Nephron progenitor cell (in vitro differentiated cells): ENCODE measurements around the gene CRYBG3.

Experiments used
- DNase-seq: peaks from one replicate; pipeline ENCODE4 v3.0.0; 2021
- H3K27ac Mint-ChIP-seq: 2 replicates; pipeline ENCODE4 v1.8.0; 2021; ENCODE audit warnings: mild to moderate bottlenecking, moderate library complexity, mixed read lengths
- H3K27me3 Mint-ChIP-seq: 2 replicates; pipeline ENCODE4 v1.8.0; 2021; ENCODE audit warnings: mild to moderate bottlenecking, low read depth, mixed read lengths; ENCODE audit not compliant: poor library complexity
- H3K36me3 Mint-ChIP-seq: 2 replicates; pipeline ENCODE4 v1.8.0; 2021; ENCODE audit warnings: low read depth, mixed read lengths
- H3K4me1 Mint-ChIP-seq: 2 replicates; pipeline ENCODE4 v1.8.0; 2021; ENCODE audit warnings: mixed read lengths
- H3K4me3 Mint-ChIP-seq: 2 replicates; pipeline ENCODE4 v1.8.0; 2021; ENCODE audit warnings: mild to moderate bottlenecking, moderate library complexity, mixed read lengths
- H3K9me3 Mint-ChIP-seq: 2 replicates; pipeline ENCODE4 v1.8.0; 2021; ENCODE audit warnings: mild to moderate bottlenecking, moderate library complexity, mixed read lengths
- CTCF ChIP-seq: fragments of 200-600 bp; sonication (generic); IDR thresholded peaks from 2 replicates; pipeline ENCODE4 v1.5.0; 2021; ENCODE audit warnings: antibody characterized with exemption

CRYBG3 gene

DNA sequence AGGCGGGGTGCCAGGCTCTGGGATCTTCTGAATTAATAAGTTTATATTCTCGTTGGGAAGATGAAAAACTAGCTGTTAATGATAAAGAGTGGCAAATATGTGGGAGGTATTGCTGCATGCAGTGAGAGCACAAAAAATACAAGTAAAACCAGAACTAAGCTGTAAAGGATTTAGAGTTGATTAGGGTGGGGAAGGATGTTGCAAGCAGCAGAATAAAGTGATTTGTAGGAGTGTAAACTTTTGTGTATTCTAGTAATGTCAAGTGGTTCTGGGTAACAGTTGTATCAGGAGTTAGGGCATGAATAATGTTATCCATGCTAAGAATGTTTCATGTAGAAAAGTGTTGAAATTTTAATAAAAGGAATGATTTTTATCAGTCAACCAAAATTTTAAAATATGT lies 18.1 kb downstream of the CRYBG3 start:
- no peaks in the 10 kb centered on the region for H3K9me3 Mint-ChIP-seq
- H3K4me3 Mint-ChIP-seq, result no peak overlapping the region
- H3K36me3 Mint-ChIP-seq, result no peaks in the 10 kb centered on the region
- peaks cover 2% of the 10 kb centered on the region for H3K27me3 Mint-ChIP-seq
- peaks cover 5% of the 10 kb centered on the region for H3K4me1 Mint-ChIP-seq
- peak overlapping the region; percentile 27 for H3K27ac Mint-ChIP-seq
- no peak for DNase-seq
- no peak for TF ChIP-seq CTCF

GRCh38 chr3:97841304-97841703 lies 19.5 kb downstream of the CRYBG3 start:
- Mint-ChIP-seq H3K4me3 (no peak overlapping the region), H3K9me3 (no peaks in the 10 kb centered on the region), H3K36me3 (no peaks in the 10 kb centered on the region), H3K27me3 (peaks cover 2% of the 10 kb centered on the region), H3K4me1 (peaks cover 5% of the 10 kb centered on the region), H3K27ac (no peak overlapping the region)
- DNase-seq, result no peak
- no peak for TF ChIP-seq CTCF

DNA sequence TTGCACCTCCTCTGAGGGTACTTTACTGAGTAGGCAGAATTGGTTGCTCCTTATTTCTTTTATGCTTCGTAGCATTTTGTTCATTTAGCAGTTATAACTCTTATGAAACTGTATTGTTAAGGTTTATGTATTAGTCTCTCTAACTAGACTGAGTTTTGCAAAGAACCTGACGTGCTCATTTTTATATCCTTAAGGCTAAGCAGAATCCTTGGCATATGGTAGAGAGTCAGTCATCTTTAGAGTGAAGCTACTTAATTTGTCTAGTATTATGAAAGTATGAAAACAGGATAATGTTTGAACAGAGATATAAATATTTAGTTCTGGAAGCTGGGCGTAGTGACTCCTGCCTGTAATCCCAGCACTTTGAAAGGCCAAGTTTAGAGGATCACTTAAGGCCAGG lies 20.1 kb downstream of the CRYBG3 start:
- H3K36me3 Mint-ChIP-seq, result no peaks in the 10 kb centered on the region
- DNase-seq, result no peak
- no peak overlapping the region for H3K27ac Mint-ChIP-seq
- no peak overlapping the region for H3K4me3 Mint-ChIP-seq
- TF ChIP-seq CTCF, result no peak
- H3K27me3 Mint-ChIP-seq, result peaks cover 2% of the 10 kb centered on the region
- peaks cover 9% of the 10 kb centered on the region for H3K4me1 Mint-ChIP-seq
- no peaks in the 10 kb centered on the region for H3K9me3 Mint-ChIP-seq

DNA sequence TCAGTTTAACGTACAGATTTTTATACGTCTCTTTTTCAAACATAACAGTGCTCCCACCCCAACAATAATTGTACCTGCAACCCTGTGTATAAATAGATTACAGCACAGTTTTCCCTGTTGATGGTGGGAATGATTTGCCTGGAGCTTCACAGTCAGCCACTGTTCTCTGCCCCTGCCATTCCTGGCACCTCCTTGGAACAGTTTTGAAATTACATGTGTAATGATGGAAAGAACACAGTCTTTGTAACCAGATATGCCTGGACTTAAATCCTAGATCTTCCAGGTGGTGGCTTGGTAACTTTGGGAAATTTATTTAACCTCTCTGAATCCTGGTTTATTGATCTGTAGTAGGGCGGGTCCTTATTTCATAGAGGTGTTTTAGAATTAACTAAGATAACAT lies 27.0 kb downstream of the CRYBG3 start:
- Mint-ChIP-seq H3K27ac (no peak overlapping the region), H3K36me3 (peaks cover 4% of the 10 kb centered on the region), H3K4me3 (no peak overlapping the region), H3K27me3 (peaks cover 2% of the 10 kb centered on the region), H3K9me3 (peaks cover 7% of the 10 kb centered on the region), H3K4me1 (peaks cover 8% of the 10 kb centered on the region)
- TF ChIP-seq CTCF, result no peak
- no peak for DNase-seq

DNA sequence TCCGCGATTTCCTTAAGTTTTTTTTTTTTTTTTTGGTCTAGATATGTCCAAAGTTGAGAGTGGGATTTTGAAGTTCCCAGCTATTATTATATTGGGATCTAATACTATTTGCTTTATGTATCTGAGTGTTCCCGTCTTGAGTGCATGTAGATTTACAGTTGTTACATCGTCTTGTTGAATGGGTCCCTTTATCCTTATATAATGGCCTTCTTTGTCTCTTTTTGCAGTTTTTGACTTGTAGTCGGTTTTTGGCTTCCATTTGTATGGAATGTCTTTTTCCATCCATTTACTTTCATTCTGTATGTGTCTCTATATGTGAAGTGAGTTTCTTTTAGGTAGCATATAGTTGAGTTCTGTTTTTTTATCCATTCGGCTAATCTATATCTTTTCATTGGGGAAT lies 35.6 kb downstream of the CRYBG3 start:
- no peak for TF ChIP-seq CTCF
- Mint-ChIP-seq H3K27me3 (peaks cover 2% of the 10 kb centered on the region), H3K36me3 (peaks cover 14% of the 10 kb centered on the region), H3K27ac (no peak overlapping the region), H3K4me1 (no peaks in the 10 kb centered on the region), H3K4me3 (no peak overlapping the region), H3K9me3 (peaks cover 31% of the 10 kb centered on the region)
- no peak for DNase-seq

DNA sequence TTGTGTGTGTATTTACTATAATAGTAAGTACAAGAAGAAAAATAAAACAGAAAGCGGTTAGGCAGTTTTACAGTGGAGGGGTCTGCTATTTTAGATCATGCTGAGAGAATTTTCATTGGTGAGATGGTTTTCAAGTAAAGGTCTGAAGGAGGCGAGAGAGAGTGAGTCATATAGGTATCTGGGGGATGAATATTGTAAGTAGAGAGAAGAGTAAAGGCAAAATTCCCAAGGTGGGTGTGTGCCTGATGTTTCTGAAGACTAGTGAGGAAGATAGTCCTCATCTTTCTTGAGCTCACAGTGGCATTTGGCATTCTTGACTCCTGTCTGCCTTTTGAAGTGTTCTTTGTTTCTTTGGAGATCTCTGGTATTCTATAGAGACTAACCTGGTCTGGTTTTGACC lies 38.6 kb downstream of the CRYBG3 start:
- Mint-ChIP-seq H3K9me3 (peaks cover 8% of the 10 kb centered on the region), H3K27ac (no peak overlapping the region), H3K36me3 (no peaks in the 10 kb centered on the region), H3K4me1 (no peaks in the 10 kb centered on the region), H3K4me3 (no peak overlapping the region), H3K27me3 (no peaks in the 10 kb centered on the region)
- no peak for DNase-seq
- no peak for TF ChIP-seq CTCF
